GM21737 (cell line): ENCODE measurements around the gene STK11.

Source experiments
- ATAC-seq: cut with Tn5 transposase; IDR thresholded peaks from one replicate; pipeline ENCODE4 v1.9.1; 2021; ENCODE audit warnings: mild to moderate bottlenecking, moderate library complexity; ENCODE audit not compliant: unreplicated experiment

STK11 gene

DNA sequence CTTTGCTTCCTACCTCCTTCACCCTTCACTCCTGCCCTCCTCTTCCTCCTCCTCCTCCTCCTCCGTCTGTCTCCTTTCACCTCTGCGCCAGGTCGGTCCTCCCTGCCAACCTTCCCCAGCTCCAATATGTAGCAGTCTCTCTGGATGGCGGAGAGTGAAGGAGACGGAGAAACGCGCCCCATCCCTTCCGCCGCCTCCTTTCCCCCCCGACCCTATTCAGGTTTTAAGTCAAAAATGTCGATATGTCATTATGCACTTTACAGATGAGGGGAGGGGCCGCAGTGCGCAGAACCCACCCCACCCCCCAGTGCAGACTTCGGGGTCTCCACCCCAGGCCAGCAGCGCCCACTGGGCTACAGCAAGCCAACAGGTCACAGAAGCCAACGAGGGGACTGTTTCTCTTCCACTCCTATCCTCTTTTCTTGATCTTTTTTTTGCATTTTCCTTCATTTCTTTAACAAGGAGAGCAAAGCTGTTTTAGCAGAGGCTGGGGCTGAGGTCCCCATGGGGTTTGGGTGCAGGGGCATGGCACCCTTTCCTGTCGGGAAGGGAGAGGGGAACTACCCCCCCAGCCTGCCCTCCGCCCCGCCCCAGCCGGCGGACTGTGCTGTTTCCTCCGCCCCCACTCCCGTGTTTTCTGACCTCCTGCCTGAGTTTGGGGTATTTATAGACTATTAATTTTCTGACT lies 52.0 kb downstream of the STK11 start:
- no peak for ATAC-seq

DNA sequence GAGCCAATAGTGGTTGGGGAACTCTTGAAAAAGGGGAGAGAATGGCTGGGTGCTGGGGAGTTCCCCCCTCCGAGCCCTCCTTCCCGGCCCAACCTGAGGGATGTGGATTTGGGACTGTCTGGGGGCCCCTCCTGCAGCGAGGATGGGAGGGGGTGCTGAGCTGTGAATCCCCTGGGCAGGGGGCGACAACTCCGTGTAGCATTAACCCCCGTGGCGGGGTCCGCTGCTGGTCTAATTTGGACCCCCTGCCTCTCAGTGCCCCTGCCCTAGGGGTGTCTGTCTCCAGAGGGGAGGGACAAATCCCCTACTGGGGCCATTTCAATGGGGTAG lies 52.5 kb downstream of the STK11 start:
- ATAC-seq, result no peak

DNA sequence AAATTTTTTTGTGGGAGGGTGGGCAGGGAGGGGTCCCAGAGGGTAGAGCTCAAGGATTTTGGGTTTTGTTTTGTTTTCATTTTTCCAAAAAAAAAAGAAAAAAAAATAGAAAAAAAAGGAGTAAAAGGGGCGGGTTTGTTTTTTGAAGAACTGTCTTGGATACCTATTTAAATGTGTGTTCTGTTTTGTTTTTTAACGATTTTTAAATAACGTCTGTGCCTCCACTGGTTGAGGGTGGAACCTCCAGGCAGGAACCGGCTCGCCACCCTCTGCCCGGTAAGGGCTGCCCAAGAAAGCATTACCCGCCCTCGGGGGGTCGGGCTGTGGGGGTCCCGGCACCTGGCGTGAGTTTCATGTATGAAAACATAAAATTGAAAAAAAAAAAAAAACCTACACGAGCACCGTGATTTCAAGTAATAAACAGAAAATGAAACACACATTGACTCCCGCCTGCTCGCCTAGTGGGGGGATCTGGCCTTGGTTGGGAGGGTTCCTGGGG lies 53.2 kb downstream of the STK11 start:
- ATAC-seq, result no peak

DNA sequence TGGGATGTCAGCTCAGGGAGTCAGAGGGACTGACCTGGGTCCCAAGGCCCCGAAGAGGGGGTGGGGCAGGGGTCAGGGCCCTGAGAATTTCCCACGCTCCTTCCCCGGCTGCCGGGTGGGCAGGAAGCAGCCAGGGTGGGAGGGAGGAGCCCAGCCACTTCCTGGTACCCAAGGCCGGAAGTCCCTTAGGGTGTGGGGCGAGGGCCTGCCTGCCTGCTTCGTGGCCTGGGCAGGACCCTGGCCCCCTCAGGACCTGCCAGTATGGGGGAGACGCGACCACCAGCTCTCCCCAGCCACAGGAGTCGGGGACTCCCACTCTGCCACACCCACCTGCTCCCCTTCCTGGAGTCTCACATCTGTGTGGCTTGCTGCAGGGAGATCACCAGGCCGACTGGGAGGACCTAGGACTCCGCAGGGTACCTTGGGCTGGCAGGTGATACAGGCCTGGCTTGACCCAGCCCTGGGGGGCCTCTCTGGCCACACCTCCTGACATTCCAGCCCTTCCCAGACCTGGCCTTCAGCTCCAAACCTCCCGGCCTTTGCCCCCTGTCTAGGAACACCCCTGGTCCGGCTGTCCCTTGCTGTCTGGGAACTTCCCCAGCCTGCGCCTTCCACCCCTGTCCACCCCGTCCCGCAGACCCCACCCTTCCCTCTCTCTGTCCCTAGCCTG lies 53.8 kb downstream of the STK11 start:
- peak; percentile 24 for ATAC-seq

DNA sequence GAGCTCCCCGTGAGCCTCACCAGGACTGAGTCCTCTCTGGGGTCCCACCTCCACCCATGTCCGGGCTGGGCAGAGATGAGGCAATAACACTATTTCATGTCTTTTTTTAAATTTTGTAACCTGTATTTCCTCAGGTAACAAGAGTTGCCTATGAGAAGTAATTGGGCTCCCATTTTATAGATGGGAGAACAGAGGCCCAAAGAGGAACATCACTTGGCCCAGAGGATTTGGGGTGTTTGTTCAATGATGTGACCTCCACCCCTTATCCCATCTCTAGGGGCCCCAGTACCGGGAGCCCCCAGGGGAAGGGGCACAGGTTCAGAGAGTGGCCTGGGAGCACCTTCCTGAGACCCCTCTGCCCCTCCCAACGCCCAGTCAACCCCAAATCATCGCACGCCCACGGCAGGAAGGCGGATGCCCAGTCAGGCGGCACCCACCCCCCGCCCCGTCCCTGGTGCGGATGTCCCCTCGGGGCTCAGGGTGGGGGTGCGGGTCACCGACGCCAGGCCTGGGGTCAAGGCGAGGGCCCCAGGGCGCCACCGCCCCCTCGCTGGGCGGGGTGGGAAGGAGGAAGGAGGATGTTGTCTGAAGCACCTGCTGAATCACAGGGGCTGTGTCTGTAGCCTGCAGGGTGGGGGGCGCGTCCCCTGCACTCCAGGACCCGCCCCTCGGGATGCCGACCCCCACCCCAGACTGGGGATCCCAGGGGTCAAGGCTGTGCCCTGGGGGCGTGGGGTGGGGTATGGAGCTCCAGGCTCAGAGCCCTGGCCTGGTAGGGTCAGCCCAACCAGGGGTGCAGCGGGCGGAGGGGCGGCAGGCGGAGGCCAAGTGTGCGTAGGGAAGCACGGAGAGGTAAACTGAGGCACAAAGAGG lies 54.5 kb downstream of the STK11 start:
- ATAC-seq, result peak; percentile 5

DNA sequence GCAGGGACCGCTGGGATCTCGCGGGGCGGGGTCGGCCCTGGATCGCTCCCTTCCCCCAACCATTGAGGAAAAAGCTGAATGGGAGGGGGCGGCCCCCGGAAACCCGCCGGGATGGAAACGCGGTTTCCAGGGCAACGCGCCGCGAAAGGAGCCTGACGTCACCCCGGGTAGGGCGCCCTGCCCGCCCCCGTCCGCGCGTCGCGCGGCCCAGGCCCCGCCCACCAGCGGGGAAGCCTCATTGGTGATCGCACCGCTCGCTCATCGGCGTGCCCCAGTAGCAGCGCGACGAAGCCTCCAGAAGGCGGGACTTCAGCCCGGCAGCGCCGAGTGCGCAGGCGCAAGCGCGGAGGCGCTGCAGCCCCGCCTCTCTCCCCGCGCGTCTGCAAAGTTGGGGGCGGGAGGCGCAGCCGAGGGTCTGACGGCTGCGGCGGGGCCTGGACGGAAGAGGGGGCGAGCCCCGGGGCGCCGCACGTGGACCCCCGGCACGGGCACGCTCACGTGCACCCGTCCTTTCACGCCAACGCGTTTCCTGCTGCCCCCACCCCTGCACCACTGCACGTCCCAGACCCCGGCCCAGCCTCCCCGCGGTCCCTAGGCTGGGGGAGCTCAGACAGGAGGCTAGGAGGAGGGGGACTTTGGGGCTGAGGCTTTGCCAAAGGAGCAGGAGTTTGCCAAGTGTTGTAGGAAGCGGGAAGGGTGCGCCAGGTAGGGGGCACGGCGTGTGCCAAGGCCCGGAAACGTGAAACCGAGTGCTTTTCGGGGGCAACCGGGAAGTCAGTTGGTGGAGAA lies 55.4 kb downstream of the STK11 start:
- peak; percentile 41 for ATAC-seq

DNA sequence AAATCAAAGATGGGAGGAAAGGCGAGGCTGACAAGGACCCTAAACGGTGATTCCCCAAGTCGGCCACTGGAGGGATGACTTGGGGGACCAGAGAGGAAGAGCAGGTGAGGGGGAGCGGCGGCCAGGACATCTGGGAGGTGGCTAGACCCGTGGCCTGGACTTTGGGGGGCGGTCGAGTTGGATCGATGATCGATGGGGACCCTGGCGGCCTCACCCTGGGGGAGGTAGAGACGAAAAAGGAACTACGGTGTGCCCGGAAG lies 55.9 kb downstream of the STK11 start:
- no peak for ATAC-seq

DNA sequence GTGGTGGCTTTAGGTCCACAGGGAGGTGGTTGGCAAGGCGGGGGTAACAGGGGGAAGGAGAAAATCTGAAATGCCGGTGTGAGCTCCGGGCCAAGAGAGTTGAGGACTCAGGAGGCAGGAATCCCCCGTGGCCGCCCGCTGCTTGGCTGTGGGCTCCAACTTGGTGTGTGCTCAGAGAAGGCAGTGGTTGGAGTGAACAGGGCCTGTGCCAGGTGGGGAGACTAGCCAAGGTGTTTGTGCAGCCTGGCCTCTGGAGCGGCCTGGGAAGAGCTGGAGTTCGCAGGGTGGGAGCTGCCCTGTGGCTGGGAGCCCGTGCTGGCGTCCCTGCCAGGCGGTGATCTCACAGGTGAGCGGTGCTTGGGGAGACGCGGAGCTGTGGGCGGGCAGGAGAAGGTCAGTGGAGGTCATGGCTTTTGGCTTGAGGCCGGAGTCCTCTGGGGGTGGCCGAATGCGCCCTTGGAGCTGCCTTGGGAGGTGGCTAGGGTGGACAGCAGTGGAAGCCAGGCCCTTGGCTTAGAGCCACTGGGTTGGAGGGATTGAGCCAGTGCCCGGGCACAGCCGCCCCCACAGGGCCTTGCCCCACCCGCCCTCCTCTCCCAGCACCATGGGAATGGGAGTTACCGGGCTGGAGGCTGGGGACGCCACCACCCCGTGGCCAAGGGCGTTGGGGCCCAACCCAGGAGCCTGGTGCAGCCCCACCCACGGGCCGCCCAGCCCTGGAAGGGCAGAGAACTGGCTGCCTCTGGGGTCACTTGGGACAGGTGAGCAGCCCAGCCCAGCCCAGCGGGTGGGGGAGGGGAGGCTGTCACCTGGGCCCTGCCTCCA lies 56.4 kb downstream of the STK11 start:
- ATAC-seq, result no peak

DNA sequence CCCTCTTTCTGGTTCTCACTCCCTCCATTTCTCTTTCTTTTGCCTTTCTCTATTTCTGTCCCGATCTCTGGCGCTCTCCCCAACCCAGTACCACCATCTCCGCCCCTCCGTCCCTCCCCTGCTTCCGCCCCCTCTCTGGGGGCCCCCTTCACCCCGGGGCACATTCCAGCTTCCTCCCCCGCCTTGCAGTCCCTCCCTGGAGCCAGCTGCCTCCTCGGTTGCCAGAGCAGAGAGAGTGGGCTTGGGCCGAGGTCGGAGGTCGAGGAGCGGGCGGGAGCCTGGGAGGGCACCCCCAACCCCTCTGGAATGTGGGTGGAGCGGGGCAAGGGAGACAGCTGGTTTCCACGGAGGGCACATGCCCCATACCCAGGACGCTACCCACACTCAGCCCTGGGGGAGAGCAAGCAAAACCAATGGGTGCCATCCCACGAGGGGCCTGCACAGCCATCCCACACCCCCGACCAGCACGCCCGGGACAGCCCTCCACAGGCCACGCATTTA lies 57.1 kb downstream of the STK11 start:
- ATAC-seq, result no peak

DNA sequence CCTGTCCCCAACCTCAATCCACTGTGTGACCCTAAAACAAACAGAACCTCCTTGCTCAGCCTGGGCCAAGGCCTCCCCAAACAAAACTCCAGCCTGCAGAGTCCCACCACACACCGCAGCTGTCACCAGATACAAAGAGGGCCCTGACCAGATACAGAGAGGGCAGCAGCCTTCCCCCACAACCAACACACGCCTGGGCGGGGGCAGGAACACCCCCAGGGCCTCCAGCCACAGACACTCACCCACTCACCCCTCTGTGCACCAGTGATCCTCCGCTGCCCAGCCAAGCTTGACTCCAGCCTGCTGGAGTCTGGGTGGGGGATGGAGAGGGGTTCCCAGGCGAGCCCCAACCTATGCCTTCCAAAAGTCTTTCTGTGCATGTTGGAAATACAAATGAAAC lies 57.6 kb downstream of the STK11 start:
- ATAC-seq, result no peak

DNA sequence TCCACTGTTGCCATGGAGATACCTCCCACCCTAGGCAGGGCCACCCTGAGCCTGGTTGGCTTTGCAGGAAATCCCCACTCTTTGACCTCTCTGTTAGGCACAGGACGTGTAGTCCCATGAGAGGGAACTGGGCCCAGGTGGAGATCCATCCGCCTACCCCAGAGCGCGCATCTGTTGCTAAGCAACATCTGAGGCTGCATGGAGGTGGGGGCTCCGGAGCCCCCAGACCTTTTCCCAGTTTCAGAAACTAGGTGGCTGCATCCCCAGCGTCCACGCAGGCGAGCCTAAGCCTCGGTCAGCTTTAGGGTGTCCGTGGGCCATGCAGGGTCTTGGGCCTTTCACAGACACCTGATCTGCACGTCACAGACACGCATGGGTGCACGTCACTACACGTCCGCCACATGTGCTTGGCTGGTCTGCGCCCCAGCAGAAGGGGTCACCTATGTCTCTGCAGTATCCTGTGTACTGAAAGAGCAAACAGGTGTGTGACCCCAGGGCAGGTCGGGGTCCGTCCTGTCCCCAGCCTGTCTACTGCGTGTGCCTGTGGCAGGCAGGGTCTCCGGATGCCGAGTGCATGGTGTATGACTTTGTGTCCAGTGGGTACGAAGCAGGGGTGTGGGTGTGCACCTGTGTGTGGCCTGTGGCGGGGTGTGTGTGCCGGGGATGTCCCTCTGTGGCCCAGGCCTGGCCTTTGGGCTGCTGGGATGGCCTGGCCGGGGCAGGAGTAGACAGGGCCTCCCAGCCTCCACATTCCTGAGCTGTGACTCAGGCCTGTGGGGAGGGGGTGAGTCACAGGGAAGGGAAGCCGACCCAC lies 59.4 kb downstream of the STK11 start:
- no peak for ATAC-seq

DNA sequence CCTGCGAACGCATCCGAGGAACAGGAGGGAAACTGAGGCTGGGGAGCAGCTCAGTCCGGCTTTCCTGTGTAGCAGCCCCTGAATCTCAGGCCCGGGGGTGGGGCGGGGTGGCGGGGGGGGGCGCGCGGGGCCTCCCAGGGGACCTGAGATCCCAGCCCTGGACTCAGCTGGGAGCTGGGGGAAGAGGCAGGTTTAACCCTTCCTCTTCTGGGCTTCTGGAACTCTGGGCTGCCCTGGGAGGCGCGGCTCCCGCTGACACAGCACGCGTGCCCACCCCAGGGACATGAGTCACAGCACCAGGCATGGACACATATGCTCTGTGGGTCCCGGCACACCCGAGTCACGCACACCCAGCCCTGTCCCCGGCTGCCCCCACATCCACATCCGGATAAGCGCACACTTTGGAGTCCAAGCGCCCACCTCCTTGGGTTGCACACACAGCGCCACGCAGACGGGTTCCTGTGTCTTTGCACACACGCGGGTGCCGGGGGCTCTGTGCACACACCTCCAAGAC lies 60.1 kb downstream of the STK11 start:
- ATAC-seq, result no peak

DNA sequence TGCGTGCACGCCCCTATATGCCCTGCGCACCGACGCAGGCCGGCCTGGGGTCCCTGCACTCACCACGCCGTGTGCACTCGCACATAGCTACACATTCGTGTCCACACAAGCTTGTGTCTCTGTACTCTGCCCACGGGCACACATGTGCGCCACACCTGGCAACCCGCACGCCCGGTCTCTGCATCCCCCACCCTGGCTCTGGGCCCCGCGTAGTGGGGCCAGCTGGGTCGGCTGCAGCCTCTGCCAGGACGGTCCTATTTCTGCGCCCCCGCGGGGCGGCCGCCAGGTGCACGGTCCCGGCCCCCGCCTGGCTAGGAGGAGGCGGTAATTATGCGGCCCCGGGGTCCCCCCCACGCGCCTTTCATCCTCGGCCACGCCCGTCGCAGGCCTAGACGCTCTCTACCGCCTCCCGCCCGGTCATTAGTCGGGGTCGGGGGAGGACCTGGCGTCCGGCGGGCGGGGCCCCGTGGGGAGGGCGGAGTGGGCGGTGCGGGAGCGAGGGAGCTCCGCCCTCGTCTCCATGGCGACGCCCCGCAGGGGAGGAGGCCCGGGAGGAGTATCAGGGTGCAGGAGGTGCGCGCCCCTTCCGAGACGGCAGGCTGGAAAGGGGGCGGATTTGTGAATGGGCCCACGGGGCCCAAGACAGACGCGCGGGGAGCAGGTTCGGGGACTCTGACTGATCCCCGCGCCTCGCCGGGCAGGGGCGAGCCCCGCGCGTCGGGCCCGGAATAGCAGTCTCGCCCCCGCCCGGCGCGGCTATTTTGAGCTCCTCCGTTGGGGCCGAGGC lies 60.7 kb downstream of the STK11 start:
- peak; percentile 29 for ATAC-seq

DNA sequence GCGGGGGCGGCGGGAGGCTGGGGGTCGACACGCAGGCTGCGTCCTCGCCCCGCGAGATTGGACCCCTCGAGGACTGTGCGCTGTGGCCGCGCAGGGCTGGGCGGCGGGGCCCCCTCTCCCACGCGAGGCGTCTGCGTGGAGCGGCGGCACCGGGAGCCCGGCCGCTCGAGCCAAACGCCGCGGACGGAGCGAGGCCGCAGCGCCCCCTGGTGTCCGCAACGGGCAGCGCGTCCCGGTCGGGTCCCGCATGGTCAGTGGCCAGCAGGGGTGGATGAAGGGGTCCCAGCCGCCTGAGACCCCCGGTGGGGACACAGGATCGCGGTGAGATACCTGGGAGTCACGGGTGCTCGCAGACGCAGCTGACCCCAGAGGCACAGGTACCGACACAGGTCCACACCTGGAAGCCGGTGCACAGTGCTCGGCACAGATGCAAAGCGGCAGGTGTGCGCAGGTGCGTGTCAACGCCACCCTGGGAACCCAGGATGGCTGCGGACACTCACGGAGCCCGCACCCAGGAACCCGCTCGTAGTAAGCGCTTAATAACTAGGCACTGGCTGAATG lies 61.4 kb downstream of the STK11 start:
- peak; percentile 10 for ATAC-seq

DNA sequence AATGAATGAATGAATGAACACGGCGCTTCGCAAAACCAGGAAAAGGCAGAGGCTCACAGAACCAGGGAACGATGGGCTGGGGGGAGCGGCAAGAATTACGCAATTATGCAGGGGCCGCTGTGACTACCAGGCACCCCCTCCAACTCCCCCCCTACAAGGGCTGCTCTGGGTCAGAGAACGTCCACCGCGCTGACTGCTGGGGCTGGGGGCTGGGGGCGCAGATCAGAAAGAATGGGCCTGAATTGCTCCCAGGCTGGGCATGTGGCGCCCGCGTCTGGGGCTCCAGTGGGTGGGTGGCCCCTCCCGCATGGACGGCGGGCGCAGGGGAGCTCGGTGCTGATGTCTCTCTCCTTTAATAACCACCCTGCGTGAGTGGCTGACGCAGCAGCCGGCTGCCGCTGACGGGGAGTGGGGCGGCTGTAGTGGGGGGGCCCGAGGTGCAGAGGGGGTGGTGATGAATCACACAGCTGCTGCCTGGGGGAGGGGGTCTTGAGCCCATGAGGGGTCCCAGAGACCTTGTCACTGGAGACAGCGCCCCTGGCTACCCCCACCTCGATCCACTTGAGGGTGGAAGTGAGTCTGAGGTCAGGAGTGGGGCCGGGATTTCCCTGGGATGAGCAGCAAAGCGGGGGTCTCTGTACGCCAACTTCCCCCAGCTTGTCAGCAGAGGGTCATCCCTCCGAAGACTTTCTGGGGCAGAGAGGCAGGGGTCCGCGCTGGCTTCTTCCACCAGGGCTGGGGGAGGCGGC lies 62.1 kb downstream of the STK11 start:
- no peak for ATAC-seq

DNA sequence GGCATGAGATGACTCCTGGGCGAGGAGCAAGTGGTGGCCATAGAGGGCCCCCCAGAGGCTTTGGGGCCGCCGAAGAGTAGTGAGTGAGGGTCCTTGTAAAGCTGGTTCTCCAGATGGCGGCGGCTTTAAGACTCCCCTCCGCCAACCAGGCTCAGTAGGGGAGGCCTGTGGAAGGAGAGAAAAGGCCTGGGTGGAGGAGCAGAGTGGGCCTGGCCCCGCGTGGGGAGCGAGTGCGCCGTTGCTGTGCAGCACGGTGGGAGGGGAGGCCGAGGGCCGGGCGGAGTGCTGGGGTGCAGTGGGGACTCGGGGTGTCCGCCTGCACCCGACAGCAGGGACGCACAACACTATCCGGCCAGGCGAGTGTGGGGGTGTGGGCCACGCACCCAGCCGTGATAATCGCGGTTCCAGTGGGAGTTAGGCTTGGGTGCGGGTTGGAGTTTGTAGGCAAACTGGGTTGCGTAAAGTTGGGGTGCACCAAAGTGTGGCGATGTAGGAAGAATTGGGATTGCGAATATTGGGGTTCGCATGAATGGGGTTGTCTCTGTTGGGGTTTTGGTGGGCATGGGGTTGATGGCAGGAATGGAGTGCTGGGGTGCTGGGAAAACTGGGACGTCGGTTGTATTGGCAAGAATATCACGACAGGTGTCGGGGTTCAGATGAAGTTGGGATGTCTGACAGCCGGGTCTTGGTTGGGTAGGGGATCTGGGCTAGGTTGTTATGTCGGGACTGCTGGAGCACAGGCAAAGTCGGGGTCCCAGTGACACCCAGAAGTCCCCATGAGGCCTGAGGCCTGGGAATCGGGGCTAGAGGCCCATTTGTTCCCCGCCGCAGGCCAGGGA lies 62.9 kb downstream of the STK11 start:
- no peak for ATAC-seq
